GM03348 (cell line): ENCODE results near the gene DBP.
A peak's percentile ranks its signal among the peaks of the same experiment; 100 is the strongest.
"Not testable (repeated sequence)": the region's sequence is repeated elsewhere in the genome, so short reads cannot be mapped to it uniquely, and the experiment has no call there.

Source experiments
- DNase-seq: peaks from one replicate; pipeline ENCODE4 v3.0.0; 2012; ENCODE audit warnings: low spot score

DBP gene

GRCh38 chr19:48639483-48640375 is 2.5 kb upstream of the DBP start:
- DNase-seq = no peak

- DNase-seq = no peak
These were observed 1.7 kb upstream of the DBP start for GRCh38 chr19:48638831-48639381.

- peak; percentile 93 for DNase-seq
These were observed 1.0 kb upstream of the DBP start for GRCh38 chr19:48637948-48638830.

GRCh38 chr19:48637449-48637947 is 319 bp upstream of the DBP start:
- peak; percentile 97 for DNase-seq

- no peak for DNase-seq
These were observed 967 bp downstream of the DBP start for GRCh38 chr19:48635966-48636858.

- peak; percentile 89 for DNase-seq
These were observed 1.8 kb downstream of the DBP start for GRCh38 chr19:48635263-48635965.

GRCh38 chr19:48634424-48635262 is 2.5 kb downstream of the DBP start:
- DNase-seq = peak; percentile 95

GRCh38 chr19:48634036-48634342 is 3.2 kb downstream of the DBP start:
- no peak for DNase-seq

- no peak for DNase-seq
These were observed 3.8 kb downstream of the DBP start for GRCh38 chr19:48633148-48634035.

- DNase-seq = no peak
These were observed 4.5 kb downstream of the DBP start for GRCh38 chr19:48632692-48633147.

- not testable (repeated sequence) for DNase-seq
These were observed 4.9 kb downstream of the DBP start for GRCh38 chr19:48632286-48632685.

GRCh38 chr19:48631225-48631624 is 6.0 kb downstream of the DBP start:
- no peak for DNase-seq

GRCh38 chr19:48630296-48631063 is 6.7 kb downstream of the DBP start:
- no peak for DNase-seq

GRCh38 chr19:48629599-48630295 is 7.4 kb downstream of the DBP start:
- DNase-seq = no peak

- DNase-seq = no peak
These were observed 7.9 kb downstream of the DBP start for GRCh38 chr19:48629297-48629598.

- no peak for DNase-seq
These were observed 8.5 kb downstream of the DBP start for GRCh38 chr19:48628486-48629296.

GRCh38 chr19:48627865-48628314 is 9.3 kb downstream of the DBP start:
- no peak for DNase-seq
